H1 (cell line): ENCODE data around the gene HNRNPA1. TPM values are rescaled to one million over a fixed set of nuclear protein-coding genes. Genes with fewer than 3 reads are reported as not detected.

Source experiments
- CHD7 ChIP-seq: fragments of 300-600 bp; sonication (generic); IDR thresholded peaks from 2 replicates; pipeline ENCODE4 v1.7.1; 2012; ENCODE audit warnings: low read length, moderate library complexity, mild to moderate bottlenecking, inconsistent platforms; ENCODE audit not compliant: insufficient replicate concordance
- RXRA ChIP-seq: IDR thresholded peaks from 2 replicates; pipeline ENCODE4 v1.6.1; 2011; ENCODE audit warnings: low read depth, mild to moderate bottlenecking, low read length, moderate library complexity; ENCODE audit not compliant: insufficient read depth
- polyA plus RNA-seq, 7 experiments: library from polyadenylated mRNA; depleted of rRNA in 3 of 7; stranded (reverse) in 5 of 7; unstranded in 2 of 7; fragments of >200 nt in 5 of 7; fragments of 200-250 nt in 2 of 7; gene quantifications; 1 replicate in 5 of 7; 2 replicates in 1 of 7; 4 replicates in 1 of 7; pipeline versions ENCODE4 v1.2.1 to v1.2.3, GENCODE V29; 2011 to 2013; ENCODE audit warnings: missing spikeins in 2 of 7, mixed read lengths in 2 of 7
- total RNA-seq: library from RNA; stranded (reverse); fragmentation: NEBNext Ultra II Directional; extraction: Animal tissue kit (Norgen Biotek cat#: 25700); gene quantifications from 2 replicates; pipeline ENCODE4 v1.2.1, GENCODE V29; 2021

HNRNPA1 gene
- total and polyA plus RNA-seq, 2 of the 8 experiments (the other 6 are each of a cell fraction or from before 2014, with no cell fraction given), result 835 to 2,738 TPM

- TF ChIP-seq CHD7 (no peak), RXRA (no peak)
These were observed 23.1 kb downstream of the HNRNPA1 start (continued) for GRCh38 chr12:54303640-54304039.
